Fibroblast of upper back skin (primary cell): ENCODE data around the gene PGGHG.

ENCODE experiments used
- DNase-seq: peaks from one replicate; pipeline ENCODE4 v3.0.0-alpha.2; 2013

The PGGHG gene

DNA sequence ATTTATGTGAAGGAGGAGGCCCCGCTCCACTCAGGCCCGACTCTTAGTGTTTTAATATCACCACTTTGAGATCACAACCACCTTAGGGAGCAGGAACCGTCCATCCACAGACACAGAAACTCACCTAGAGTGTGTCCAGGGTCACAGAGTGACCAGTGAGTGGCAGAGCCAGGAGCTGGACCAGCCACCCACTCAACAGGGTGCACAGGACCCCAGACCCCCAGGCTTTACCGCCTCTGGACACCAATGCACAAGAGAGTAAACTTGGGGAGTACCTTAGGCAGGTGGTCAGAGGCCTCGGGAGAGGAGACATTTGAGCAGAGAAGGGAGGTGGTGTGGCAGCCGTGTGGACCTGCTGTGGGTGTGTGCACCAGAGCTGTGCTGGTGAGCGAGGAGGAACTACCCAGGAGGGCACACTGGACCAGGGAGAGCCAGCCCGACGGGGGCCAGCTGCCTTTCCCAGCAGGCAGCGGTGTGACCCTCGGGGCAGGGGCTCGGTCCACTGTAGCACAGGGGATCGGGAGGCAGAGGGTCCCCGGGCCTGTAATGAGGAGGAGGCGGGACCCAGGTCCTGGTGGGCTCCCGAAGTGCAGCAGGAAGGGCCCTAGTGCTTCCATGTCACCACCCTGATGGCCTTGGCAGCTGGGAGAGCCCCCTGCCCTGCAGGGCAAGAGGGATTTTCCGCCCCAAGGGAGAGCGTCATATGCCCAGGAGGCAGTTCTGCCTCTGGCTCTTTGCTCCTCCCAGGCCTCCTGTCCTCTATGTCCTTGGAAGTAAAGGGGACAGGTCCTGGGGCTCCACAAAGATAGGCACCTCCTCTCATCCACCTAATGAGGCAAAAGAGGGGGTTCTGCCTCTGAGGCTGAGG is 18.2 kb upstream of the PGGHG start:
- no peak for DNase-seq

DNA sequence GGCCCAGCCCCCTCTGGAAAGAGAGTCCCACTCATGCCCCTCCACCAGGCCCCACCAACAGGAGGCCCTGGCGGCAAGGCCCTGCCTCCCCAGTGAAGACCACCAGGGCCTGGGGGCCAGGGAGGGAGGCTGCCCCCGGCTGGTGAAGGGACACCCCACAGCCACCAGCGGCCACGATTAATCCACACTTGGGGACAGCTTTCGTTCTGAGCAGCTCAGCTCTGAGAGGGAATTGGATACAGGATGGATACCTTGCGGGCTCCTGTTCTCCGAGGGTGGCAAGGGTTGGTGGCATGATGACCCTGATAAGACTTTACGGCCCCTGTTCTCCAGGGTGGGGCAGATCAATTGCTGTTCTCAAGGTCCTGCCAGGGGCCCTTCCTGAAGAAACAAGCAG is 17.6 kb upstream of the PGGHG start:
- no peak for DNase-seq

DNA sequence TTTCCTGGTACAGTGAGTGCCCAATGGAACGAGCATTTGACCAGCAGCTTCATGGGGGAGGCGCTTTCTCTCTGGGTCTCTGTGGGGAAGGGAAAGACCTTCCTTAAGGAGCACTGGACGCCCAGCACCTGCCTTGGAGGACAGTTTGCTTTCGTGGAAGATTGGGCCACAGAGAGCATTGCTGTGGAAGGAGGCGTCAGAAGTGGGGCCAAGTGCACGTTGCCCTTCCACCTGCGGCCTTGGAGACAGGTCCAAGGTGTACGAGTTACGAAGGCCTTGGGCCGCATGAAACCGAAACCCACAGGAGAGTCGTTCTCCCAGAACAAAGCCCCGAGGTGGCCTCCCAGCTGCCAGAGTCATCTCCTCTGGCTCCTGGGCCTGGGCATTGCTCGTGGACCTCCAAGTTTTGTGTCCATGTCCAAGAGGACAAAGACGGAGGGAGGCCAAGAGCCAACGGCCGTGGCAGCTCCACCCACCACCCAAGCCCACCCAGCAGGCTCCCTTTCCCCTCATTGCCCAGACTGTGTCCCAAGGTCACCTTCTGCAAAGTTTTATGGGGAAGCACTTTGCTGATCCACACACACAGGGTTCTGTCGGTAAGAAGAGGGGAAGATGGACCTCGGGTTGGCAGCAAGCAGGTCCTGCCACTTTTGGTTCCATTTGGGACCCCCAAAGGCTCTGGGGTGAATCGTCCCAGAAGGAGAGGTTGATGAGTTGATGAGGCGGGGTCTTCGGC is 16.6 kb upstream of the PGGHG start:
- no peak for DNase-seq

- no peak for DNase-seq
Measured at GRCh38 chr11:272931-273198, 16.1 kb upstream of the PGGHG start.

GRCh38 chr11:276219-276618 is 12.7 kb upstream of the PGGHG start:
- no peak for DNase-seq

GRCh38 chr11:278001-278951 is 10.7 kb upstream of the PGGHG start, which contains the start of gene NLRP6:
Gene NLRP6, plus strand, starts transcription at chr11:278407. Its CDS starts 163 bp downstream, at chr11:278570.
- DNase-seq: no peak

DNA sequence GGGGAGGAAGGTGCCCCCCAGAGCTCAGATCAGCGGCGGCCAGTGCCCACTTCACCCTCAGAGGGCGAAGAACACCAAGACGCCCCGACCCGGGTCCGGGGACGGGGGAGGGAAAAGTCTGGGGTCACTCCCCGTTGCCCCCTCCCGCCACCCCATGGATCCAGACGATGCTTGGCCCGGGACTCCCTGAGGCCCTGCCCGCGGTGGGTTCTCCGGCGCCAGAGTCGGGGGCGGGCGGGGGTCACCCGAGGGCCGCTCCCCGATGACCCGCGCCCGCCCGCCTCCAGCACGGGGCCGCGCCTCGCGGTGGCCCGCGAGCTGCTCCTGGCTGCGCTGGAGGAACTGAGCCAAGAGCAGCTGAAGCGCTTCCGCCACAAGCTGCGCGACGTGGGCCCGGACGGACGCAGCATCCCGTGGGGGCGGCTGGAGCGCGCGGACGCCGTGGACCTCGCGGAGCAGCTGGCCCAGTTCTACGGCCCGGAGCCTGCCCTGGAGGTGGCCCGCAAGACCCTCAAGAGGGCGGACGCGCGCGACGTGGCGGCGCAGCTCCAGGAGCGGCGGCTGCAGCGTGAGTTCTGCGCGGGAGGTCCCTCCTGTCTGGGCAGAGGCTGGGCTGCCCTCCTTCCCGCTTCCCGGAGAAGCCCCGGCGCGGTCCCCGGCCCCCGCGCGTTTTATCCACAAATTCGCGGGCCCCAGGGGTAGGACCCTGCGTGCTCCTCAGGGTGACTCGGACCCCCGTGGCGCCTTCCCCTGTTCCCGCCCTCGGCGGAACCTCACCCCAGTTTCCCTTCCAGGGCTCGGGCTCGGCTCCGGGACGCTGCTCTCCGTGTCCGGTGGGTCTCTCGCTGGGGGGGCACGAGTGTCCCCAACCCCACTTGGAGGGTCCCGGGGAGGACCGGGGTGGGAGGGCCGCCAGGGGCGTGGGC is 9.6 kb upstream of the PGGHG start:
- DNase-seq: no peak

DNA sequence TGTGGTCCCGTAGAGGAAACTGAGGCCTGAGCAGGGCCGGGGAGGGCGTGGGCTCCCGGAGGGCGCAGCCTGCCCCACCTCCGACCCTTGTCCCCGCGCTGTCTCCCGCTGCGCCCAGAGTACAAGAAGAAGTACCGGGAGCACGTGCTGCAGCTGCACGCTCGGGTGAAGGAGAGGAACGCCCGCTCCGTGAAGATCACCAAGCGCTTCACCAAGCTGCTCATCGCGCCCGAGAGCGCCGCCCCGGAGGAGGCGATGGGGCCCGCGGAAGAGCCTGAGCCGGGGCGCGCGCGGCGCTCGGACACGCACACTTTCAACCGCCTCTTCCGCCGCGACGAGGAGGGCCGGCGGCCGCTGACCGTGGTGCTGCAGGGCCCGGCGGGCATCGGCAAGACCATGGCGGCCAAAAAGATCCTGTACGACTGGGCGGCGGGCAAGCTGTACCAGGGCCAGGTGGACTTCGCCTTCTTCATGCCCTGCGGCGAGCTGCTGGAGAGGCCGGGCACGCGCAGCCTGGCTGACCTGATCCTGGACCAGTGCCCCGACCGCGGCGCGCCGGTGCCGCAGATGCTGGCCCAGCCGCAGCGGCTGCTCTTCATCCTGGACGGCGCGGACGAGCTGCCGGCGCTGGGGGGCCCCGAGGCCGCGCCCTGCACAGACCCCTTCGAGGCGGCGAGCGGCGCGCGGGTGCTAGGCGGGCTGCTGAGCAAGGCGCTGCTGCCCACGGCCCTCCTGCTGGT is 8.8 kb upstream of the PGGHG start:
- DNase-seq: no peak

GRCh38 chr11:280706-281485 is 8.0 kb upstream of the PGGHG start:
- DNase-seq: no peak

- DNase-seq: no peak
Measured at GRCh38 chr11:281486-282161, 7.3 kb upstream of the PGGHG start.

GRCh38 chr11:282171-282570 is 6.8 kb upstream of the PGGHG start:
- DNase-seq: no peak

GRCh38 chr11:282630-283360 is 6.1 kb upstream of the PGGHG start:
- DNase-seq: no peak

DNA sequence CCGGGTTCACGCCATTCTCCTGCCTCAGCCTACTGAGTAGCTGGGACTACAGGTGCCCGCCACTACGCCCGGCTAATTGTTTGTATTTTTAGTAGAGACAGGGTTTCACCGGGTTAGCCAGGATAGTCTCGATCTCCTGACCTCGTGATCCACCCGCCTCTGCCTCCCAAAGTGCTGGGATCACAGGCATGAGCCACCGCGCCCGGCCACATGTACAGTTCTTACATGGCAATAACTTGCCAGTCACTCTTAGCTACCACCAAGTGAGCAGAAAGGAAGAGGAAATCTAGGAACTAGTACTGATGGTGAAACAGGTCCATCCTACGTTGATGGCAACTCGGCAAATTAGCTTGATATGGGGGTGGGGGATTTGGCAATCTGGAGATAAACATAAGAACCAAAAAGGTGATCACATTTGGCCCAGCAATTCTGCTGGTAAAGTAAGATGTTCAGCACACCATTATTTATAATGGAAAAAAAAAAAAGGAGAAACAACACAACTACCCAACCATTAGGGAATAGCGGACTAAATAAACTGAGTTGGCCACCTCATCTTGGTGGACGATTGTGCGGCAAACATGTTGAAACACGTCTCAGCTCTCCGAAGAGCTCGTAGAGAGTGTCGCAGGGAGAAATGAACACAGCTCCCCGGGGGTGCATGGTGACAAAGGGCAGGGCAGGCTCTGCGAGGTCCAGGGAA is 5.4 kb upstream of the PGGHG start:
- DNase-seq: no peak

- DNase-seq: no peak
Measured at GRCh38 chr11:284105-285020, 4.6 kb upstream of the PGGHG start.

DNA sequence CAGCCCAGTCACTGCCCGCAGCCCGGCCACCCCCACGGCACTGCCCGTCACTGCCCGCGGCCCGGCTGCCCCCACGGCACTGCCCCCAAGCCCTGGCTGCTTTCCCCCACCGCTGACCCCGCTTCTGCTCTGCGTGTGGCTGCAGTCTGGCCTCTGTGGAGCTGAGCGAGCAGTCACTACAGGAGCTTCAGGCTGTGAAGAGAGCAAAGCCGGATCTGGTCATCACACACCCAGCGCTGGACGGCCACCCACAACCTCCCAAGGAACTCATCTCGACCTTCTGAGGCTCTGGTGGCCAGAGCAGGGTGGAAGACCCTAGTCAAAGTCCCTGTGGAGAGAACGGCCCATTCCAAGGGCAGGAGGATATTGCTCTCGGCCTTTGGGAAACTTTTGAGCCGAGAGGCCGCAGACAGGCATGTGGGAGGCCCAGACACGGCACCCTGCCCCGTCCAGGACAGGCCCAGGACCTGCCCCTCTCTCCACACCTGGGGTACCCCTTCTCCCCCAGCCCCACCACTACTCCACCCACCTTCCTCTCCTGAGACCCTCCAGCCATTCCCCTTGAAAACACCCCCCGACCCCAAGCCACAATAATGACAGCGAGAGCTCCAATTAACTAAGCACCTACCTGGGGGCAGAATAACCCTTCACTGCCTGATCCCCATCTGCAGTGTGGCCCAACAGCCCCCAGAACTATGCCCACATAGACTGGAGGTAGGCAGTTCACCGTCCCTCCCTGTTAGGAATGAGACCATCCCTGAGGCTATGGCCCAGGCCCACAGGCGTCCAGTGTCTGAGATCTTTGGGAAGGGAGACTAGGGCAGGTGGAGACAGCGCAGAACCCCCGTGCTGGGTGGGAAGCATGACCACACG is 3.7 kb upstream of the PGGHG start:
- no peak for DNase-seq

DNA sequence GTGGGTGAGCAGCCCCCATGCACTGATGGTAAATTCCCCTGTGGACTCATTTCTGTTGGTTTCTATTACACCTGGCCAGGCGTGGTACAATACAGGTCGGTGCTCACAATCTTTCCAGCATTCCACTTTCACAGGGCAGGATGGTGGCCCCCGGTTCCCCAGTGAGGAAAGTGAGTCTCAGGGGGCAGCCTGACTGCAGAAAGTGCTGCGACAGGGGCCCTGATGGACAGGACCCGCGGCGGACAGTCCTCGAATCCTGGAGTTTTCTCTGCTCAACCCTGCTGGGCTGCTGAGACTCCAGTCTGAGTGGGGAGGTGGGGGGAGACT is 3.1 kb upstream of the PGGHG start:
- no peak for DNase-seq
